Measurements from ENCODE around the gene HASPIN.

HASPIN gene

GRCh38 chr17:3708366-3708765 is 15.3 kb upstream of the HASPIN start:
- no peak for DNase-seq (ENCODE audit: low read depth in 2 of 2)
- TF ChIP-seq CTCF (IDR thresholded peaks at IDR 0.05; ENCODE audit: low read depth, low read length): no peak
- H3K4me3 ChIP-seq (replicated peaks in 1 of 2; ENCODE audit: low read depth in 2 of 2, low read length in 2 of 2): no peak overlapping the region

GRCh38 chr17:3710951-3711383 is 12.7 kb upstream of the HASPIN start:
- TF ChIP-seq CTCF (IDR thresholded peaks at IDR 0.05; ENCODE audit: low read depth, low read length): no peak
- H3K4me3 ChIP-seq (replicated peaks in 1 of 2; ENCODE audit: low read depth in 2 of 2, low read length in 2 of 2): no peak overlapping the region
- peak; percentile 61 to 82 for DNase-seq (ENCODE audit: low read depth in 2 of 2)

- TF ChIP-seq CTCF (IDR thresholded peaks at IDR 0.05; ENCODE audit: low read depth, low read length): no peak
- DNase-seq (ENCODE audit: low read depth in 2 of 2): no peak
- no peak overlapping the region for H3K4me3 ChIP-seq (replicated peaks in 1 of 2; ENCODE audit: low read depth in 2 of 2, low read length in 2 of 2)
Observed at GRCh38 chr17:3712811-3713463, 10.8 kb upstream of the HASPIN start.

GRCh38 chr17:3715296-3715695 is 8.4 kb upstream of the HASPIN start:
- no peak overlapping the region for H3K4me3 ChIP-seq (replicated peaks in 1 of 2; ENCODE audit: low read depth in 2 of 2, low read length in 2 of 2)
- no peak for TF ChIP-seq CTCF (IDR thresholded peaks at IDR 0.05; ENCODE audit: low read depth, low read length)
- no peak for DNase-seq (ENCODE audit: low read depth in 2 of 2)

- H3K4me3 ChIP-seq (replicated peaks in 1 of 2; ENCODE audit: low read depth in 2 of 2, low read length in 2 of 2): no peak overlapping the region
- no peak for TF ChIP-seq CTCF (IDR thresholded peaks at IDR 0.05; ENCODE audit: low read depth, low read length)
- DNase-seq (ENCODE audit: low read depth in 2 of 2): no peak
Observed at GRCh38 chr17:3718201-3718600, 5.5 kb upstream of the HASPIN start.

GRCh38 chr17:3719265-3719664 is 4.4 kb upstream of the HASPIN start:
- DNase-seq (ENCODE audit: low read depth in 2 of 2): no peak
- H3K4me3 ChIP-seq (replicated peaks in 1 of 2; ENCODE audit: low read depth in 2 of 2, low read length in 2 of 2): no peak overlapping the region
- no peak for TF ChIP-seq CTCF (IDR thresholded peaks at IDR 0.05; ENCODE audit: low read depth, low read length)

- H3K4me3 ChIP-seq (replicated peaks in 1 of 2; ENCODE audit: low read depth in 2 of 2, low read length in 2 of 2): peak overlapping the region; percentile 88 to 92
- TF ChIP-seq CTCF (IDR thresholded peaks at IDR 0.05; ENCODE audit: low read depth, low read length): no peak
- DNase-seq (ENCODE audit: low read depth in 2 of 2): peak in 1 of 2 donors; percentile 35
Observed at GRCh38 chr17:3722716-3723115, 987 bp upstream of the HASPIN start.

All from cardiac fibroblast (primary cell).